Osteocyte (in vitro differentiated cells): ENCODE measurements around the gene LBR. TPM values are rescaled to one million over a fixed set of nuclear protein-coding genes. Genes with fewer than 3 reads are reported as not detected.
A peak's percentile ranks its signal among the peaks of the same experiment; 100 is the strongest.

Experiments
- DNase-seq: peaks from one replicate; pipeline ENCODE4 v3.0.0; 2021; ENCODE audit warnings: mixed read lengths; ENCODE audit not compliant: unreplicated experiment; ENCODE audit errors: extremely low spot score
- H3K27ac Mint-ChIP-seq: one replicate; pipeline ENCODE4 v1.8.0; 2021; ENCODE audit warnings: mild to moderate bottlenecking, mixed read lengths; ENCODE audit not compliant: unreplicated experiment
- H3K27me3 Mint-ChIP-seq: one replicate; pipeline ENCODE4 v1.8.0; 2021; ENCODE audit warnings: mixed read lengths; ENCODE audit not compliant: unreplicated experiment
- H3K36me3 Mint-ChIP-seq: one replicate; pipeline ENCODE4 v1.8.0; 2021; ENCODE audit warnings: mixed read lengths; ENCODE audit not compliant: unreplicated experiment
- H3K4me1 Mint-ChIP-seq: one replicate; pipeline ENCODE4 v1.8.0; 2021; ENCODE audit warnings: mixed read lengths; ENCODE audit not compliant: unreplicated experiment
- H3K4me3 Mint-ChIP-seq: one replicate; pipeline ENCODE4 v1.8.0; 2021; ENCODE audit warnings: mild to moderate bottlenecking, moderate library complexity, mixed read lengths; ENCODE audit not compliant: unreplicated experiment
- H3K9me3 Mint-ChIP-seq: one replicate; pipeline ENCODE4 v1.8.0; 2021; ENCODE audit warnings: mixed read lengths; ENCODE audit not compliant: unreplicated experiment
- CTCF ChIP-seq: fragments of 200-600 bp; sonication (generic); IDR thresholded peaks from 2 replicates; pipeline ENCODE4 v1.5.0; 2021; ENCODE audit warnings: antibody characterized with exemption, mild to moderate bottlenecking, moderate library complexity
- total RNA-seq: library from RNA; stranded (reverse); gene quantifications from 2 replicates; pipeline ENCODE4 v1.2.1, GENCODE V29; 2021

LBR gene
- total RNA-seq, 1 donor from 2014 or later: 34.8 TPM

- DNase-seq: no peak
- Mint-ChIP-seq H3K27ac (no peak overlapping the region), H3K36me3 (no peaks in the 10 kb centered on the region), H3K9me3 (no peaks in the 10 kb centered on the region), H3K4me1 (peaks cover 11% of the 10 kb centered on the region), H3K4me3 (no peak overlapping the region), H3K27me3 (peaks cover 8% of the 10 kb centered on the region)
- TF ChIP-seq CTCF: no peak
Measured at GRCh38 chr1:225445639-225446594, 18.1 kb upstream of the LBR start.

GRCh38 chr1:225442123-225442505, 14.3 kb upstream of the LBR start:
- no peaks in the 10 kb centered on the region for H3K36me3 Mint-ChIP-seq
- no peak for TF ChIP-seq CTCF
- H3K27ac Mint-ChIP-seq: no peak overlapping the region
- no peak overlapping the region for H3K4me3 Mint-ChIP-seq
- DNase-seq: peak; percentile 74
- no peaks in the 10 kb centered on the region for H3K27me3 Mint-ChIP-seq
- H3K9me3 Mint-ChIP-seq: no peaks in the 10 kb centered on the region
- peaks cover 11% of the 10 kb centered on the region for H3K4me1 Mint-ChIP-seq

DNA sequence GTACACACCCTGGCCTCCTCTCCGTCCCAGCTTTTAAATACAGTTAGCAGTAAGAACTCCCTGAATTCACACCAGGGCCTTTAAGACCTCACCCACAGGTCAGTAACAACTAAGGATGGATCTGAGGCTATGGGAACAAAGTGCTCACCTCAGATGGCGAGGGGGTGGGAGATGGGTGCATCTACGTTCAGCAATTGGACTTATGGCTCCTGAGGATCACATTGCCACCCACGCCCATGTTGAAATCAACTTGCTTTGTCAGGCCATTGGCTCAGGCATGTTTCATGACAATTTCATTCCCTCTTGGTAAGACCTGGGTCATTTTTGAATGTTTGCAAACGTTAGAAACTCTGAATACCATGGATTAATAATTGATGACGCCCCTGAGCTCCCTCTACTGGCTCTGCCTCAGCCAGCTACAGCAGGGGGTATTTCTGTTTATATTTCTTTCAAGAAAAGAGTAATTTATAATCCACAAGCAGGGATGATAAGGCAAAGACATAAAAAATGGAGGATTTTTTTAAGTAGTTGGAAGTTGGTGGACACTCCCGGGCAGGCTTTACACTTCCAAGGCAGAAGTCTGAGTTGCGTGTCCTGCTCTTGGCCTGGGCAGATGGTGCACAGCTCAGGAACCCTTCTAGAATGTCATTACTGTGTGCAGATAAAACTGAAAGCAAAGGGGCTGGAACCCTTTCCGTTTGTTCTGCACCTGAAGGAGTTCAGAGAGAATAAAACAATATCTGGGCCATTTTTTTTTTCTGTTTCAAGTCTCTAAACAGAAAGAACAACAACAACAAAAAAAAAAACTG, 13.7 kb upstream of the LBR start:
- peak; percentile 23 for TF ChIP-seq CTCF
- Mint-ChIP-seq H3K9me3 (no peaks in the 10 kb centered on the region), H3K4me1 (peaks cover 11% of the 10 kb centered on the region), H3K27ac (peak overlapping the region; percentile 15), H3K36me3 (no peaks in the 10 kb centered on the region), H3K4me3 (no peak overlapping the region), H3K27me3 (no peaks in the 10 kb centered on the region)
- no peak for DNase-seq

DNA sequence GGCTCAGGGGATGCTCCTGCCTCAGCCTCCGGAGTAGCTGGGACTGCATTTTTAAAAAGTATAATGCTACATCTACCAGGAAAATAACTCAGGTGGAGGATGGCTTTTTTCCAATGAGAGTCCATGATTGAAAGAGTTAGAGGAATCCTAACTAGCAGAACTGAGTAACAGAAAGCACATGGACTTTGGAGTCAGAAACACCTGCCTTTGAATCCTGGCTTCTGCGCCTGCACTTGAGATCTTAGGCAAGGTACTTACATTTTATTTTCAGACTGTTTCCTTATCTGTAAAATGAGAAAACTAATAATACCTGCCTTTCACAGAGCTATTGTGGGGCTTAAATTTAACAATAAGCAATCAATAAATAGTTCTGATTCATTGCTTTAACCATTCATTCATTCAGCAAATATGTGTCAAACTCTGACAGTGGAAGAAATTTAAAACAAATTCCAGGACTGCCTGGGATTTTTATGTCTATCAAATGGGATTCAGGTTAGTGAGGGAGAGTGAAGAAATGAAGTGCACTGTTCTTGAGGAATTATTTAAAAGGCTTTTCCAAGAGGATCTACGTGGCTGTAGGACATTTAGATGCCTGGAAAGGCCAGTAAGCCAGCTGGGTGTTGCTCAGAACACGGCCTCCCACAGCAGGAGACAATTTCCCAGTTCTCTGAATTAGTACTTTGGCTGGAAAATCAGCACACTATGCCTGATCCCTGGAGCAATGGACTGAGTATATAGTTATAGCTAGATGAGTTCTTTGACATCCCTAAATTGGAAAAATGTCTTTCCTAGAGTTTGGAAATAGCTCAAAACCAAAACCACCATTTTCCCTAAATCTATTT, 12.8 kb upstream of the LBR start:
- H3K27ac Mint-ChIP-seq: no peak overlapping the region
- DNase-seq: no peak
- peaks cover 11% of the 10 kb centered on the region for H3K4me1 Mint-ChIP-seq
- no peaks in the 10 kb centered on the region for H3K36me3 Mint-ChIP-seq
- H3K4me3 Mint-ChIP-seq: no peak overlapping the region
- no peak for TF ChIP-seq CTCF
- H3K27me3 Mint-ChIP-seq: peaks cover 5% of the 10 kb centered on the region
- no peaks in the 10 kb centered on the region for H3K9me3 Mint-ChIP-seq
